ENCODE data around the gene FAM219A. TPM values are rescaled to one million over a fixed set of nuclear protein-coding genes. Genes with fewer than 3 reads are reported as not detected.

FAM219A gene
- total RNA-seq, 6 experiments from 2014 or later: 21.6 to 23.6 (median 22.6) TPM

GRCh38 chr9:34500623-34501267, 42.4 kb upstream of the FAM219A start:
- peaks cover 26% of the 10 kb centered on the region for H3K27me3 Mint-ChIP-seq (ENCODE audit: insufficient read depth)
- no peaks in the 10 kb centered on the region for H3K9me3 Mint-ChIP-seq
- H3K4me3 Mint-ChIP-seq: no peak overlapping the region
- no peaks in the 10 kb centered on the region for H3K36me3 Mint-ChIP-seq (ENCODE audit: low read depth)
- H3K4me1 Mint-ChIP-seq (ENCODE audit: low read depth): no peaks in the 10 kb centered on the region
- TF ChIP-seq, protein P1, sequence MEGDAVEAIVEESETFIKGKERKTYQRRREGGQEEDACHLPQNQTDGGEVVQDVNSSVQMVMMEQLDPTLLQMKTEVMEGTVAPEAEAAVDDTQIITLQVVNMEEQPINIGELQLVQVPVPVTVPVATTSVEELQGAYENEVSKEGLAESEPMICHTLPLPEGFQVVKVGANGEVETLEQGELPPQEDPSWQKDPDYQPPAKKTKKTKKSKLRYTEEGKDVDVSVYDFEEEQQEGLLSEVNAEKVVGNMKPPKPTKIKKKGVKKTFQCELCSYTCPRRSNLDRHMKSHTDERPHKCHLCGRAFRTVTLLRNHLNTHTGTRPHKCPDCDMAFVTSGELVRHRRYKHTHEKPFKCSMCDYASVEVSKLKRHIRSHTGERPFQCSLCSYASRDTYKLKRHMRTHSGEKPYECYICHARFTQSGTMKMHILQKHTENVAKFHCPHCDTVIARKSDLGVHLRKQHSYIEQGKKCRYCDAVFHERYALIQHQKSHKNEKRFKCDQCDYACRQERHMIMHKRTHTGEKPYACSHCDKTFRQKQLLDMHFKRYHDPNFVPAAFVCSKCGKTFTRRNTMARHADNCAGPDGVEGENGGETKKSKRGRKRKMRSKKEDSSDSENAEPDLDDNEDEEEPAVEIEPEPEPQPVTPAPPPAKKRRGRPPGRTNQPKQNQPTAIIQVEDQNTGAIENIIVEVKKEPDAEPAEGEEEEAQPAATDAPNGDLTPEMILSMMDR (IDR thresholded peaks at IDR 0.05): peak; percentile 99
- H3K27ac Mint-ChIP-seq: no peak overlapping the region
- peak; percentile 7 for DNase-seq

DNA sequence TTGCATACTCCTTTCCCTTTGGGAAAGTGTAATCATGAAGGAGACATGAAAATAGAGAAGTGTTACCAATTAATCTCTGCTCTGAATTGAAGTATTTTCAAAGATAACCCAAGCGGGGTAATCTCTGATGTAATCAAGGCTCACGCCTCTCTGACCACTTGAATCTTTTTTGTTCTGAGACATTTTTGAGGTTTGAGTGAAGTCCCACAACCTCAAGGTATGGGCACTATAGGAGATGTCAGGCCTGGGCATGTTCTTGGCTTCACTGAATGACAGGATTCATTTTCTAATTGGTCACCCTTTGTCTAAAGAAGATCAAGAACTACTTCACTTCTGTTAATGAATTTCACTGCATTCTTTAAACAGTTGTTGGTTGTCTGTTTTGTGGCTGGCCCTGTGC, 40.7 kb upstream of the FAM219A start:
- Mint-ChIP-seq H3K4me3 (no peak overlapping the region), H3K27ac (no peak overlapping the region), H3K4me1 (ENCODE audit: low read depth) (no peaks in the 10 kb centered on the region), H3K27me3 (ENCODE audit: insufficient read depth) (peaks cover 14% of the 10 kb centered on the region), H3K36me3 (ENCODE audit: low read depth) (no peaks in the 10 kb centered on the region), H3K9me3 (no peaks in the 10 kb centered on the region)
- TF ChIP-seq, protein P1 (IDR thresholded peaks at IDR 0.05): no peak
- DNase-seq: no peak

- peaks cover 11% of the 10 kb centered on the region for H3K27me3 Mint-ChIP-seq (ENCODE audit: insufficient read depth)
- H3K4me3 Mint-ChIP-seq: no peak overlapping the region
- no peak for DNase-seq
- TF ChIP-seq, protein P1 (IDR thresholded peaks at IDR 0.05): no peak
- H3K9me3 Mint-ChIP-seq: no peaks in the 10 kb centered on the region
- H3K4me1 Mint-ChIP-seq (ENCODE audit: low read depth): no peaks in the 10 kb centered on the region
- H3K27ac Mint-ChIP-seq: no peak overlapping the region
- H3K36me3 Mint-ChIP-seq (ENCODE audit: low read depth): no peaks in the 10 kb centered on the region
Observed at GRCh38 chr9:34498553-34498952, 40.2 kb upstream of the FAM219A start.

DNA sequence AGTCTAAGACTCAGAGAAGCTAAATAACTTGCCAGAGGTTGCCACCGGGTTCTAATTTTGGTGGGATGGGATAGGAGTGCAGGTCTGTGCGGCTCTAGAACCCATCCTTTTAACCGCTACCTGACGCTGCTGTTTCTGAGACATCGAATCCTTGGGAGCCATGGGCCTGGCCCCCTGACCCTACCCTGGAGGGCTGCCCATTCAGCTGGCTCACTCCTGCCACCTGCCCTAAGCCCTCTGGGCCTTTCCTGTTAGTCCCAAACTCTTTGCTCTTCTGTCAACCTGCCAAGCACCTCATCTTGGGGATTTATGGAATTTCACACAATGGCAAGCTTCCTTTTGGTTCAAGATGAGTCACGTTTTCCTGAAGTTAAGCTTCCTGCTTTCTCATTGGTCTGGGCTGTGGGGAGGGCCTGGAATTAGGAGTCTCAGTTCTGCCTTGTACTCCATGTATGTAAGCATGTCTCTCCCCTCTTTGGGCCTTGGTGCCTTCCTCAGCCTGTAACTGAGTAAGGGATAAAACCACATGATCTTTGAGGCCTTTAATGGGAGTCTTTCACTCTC, 37.9 kb upstream of the FAM219A start:
- Mint-ChIP-seq H3K27ac (no peak overlapping the region), H3K4me3 (no peak overlapping the region)
- DNase-seq: no peak

GRCh38 chr9:34493972-34494535, 35.7 kb upstream of the FAM219A start:
- TF ChIP-seq, protein P1 (IDR thresholded peaks at IDR 0.05): no peak
- Mint-ChIP-seq H3K27ac (no peak overlapping the region), H3K27me3 (ENCODE audit: insufficient read depth) (peaks cover 15% of the 10 kb centered on the region; the same call in 1 of the 2 replicates), H3K9me3 (no peaks in the 10 kb centered on the region), H3K4me3 (no peak overlapping the region), H3K36me3 (ENCODE audit: low read depth) (no peaks in the 10 kb centered on the region), H3K4me1 (ENCODE audit: low read depth) (no peaks in the 10 kb centered on the region)
- peak; percentile 12 for DNase-seq

More for the DNA sequence above, 37.9 kb upstream of the FAM219A start:
- H3K9me3 Mint-ChIP-seq: no peaks in the 10 kb centered on the region
- H3K27me3 Mint-ChIP-seq (ENCODE audit: insufficient read depth): peaks cover 15% of the 10 kb centered on the region
- H3K4me1 Mint-ChIP-seq (ENCODE audit: low read depth): no peaks in the 10 kb centered on the region
- TF ChIP-seq, protein P1 (IDR thresholded peaks at IDR 0.05): no peak
- H3K36me3 Mint-ChIP-seq (ENCODE audit: low read depth): no peaks in the 10 kb centered on the region
